LoVo (cell line): ENCODE results near the gene PTGS1.
A peak's percentile ranks its signal among the peaks of the same experiment; 100 is the strongest.
"Not testable (repeated sequence)": the region's sequence is repeated elsewhere in the genome, so short reads cannot be mapped to it uniquely, and the experiment has no call there.

Source experiments
- DNase-seq: peaks from one replicate; pipeline ENCODE4 v3.0.0-alpha.2; 2016; ENCODE audit warnings: low spot score

Gene PTGS1

DNA sequence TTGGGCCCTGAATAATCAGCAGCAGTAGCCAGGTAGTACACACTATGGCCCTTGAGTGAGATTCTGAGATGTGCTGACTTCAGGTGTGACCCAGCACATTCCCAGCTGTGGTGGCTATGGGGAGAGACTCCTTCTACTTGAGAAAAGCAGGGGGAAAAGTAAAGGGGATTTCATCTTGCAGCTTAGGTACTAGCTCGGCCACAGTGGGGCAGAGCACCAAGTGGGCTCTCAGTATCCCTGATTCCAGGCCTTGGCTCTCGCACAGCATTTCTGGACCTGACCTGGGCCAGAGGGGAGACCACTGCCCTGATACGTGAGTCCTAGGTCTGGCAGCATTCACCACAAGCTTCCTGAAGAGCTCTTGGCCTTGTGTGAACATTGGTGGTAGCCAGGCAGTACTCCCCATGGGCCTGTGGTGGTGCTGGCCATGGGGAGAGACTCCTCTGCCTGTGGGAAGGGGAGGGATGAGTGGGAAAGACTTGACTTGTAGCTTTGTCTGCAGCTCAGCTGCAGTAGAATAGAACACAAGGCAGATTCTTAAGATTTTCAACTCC lies 27.6 kb downstream of the PTGS1 start:
- no peak for DNase-seq

DNA sequence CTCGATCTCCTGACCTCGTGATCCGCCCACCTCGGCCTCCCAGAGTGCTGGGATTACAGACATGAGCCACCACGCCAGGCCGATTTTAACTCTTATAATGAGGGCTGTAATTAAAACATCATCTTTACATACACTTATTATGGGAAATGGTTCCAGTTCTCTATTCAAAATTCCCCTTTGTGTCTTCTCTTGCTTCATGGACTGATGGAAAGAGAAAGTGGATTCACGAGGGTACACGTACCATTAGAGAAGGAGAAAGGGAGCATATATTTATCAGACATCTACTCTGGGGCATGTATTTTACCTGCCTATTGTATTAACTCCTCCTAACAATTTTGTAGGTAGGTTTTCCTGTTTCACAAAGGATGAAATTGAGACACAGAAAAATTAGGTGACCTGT lies 31.1 kb downstream of the PTGS1 start:
- no peak for DNase-seq

DNA sequence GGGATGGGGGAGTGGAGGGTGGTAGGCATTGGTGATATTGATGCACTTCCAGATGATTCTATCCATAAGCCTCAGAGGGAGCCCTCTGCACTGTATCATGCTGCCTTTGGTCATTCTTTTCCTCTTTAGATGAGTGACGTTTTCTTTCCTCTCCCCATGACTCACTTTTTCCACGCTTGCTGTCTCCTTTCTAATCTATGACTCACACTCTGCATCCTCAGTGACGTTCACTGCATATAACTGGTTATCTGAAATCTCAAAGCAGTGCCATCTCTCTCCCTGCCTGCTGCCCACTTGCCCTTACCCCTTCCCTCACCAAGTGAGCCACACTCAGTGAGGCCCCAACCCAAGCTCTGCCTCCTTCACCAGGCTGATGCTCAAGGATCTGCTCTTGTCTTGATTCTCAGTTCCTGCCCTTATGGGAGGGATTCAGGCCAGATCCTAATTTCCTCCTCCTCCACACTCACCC lies 31.6 kb downstream of the PTGS1 start:
- DNase-seq, result peak; percentile 48

GRCh38 chr9:122402874-122403273 lies 32.0 kb downstream of the PTGS1 start:
- no peak for DNase-seq

GRCh38 chr9:122403381-122404000 lies 32.7 kb downstream of the PTGS1 start:
- no peak for DNase-seq

GRCh38 chr9:122405304-122406069 lies 34.7 kb downstream of the PTGS1 start:
- not testable (repeated sequence) for DNase-seq

DNA sequence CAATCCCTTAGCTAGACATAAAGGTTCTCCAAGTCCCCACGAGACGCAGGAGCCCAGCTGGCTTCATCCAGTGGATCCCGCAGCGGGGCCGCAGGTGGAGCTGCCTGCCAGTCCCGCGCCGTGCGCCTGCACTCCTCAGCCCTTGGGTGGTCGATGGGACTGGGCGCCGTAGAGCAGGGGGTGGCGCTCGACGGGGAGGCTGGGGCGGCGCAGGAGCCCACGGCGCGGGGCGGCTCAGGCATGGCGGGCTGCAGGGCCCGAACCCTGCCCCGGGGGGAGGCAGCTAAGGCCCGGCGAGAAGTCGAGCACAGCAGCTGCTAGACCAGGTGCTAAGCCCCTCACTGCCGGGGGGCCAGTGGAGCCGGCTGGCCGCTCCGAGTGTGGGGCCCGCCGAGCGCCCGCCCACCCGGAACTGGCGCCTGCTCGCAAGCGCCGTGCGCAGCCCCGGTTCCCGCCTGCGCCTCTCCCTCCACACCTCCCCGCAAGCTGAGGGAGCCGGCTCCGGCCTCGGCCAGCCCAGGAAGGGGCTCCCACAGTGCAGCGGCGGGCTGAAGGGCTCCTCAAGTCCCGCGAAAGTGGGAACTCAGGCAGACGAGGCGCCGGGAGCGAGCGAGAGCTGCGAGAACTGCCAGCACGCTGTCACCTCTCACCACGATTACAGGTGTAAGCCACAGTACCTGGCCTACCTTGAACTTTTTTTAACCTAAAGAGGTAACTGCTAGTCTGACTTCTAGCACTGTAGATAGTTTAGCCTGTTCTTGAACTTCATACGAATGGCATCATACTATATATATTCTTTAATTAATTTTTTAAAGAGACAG lies 35.5 kb downstream of the PTGS1 start:
- DNase-seq, result no peak

DNA sequence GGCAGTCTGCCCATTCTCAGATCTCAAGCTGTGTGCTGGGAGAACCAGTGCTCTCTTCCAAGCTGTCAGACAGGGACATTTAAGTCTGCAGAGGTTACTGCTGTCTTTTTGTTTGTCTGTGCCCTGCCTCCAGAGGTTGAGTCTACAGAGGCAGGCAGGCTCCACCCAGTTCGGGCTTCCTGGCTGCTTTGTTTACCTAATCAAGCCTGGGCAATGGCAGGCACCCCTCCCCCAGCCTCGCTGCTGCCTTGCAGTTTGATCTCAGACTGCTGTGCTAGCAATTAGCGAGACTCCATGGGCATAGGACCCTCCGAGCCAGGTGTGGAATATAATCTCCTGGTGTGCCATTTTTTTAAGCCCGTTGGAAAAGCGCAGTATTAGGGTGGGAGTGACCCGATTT lies 43.3 kb downstream of the PTGS1 start:
- DNase-seq, result not testable (repeated sequence)

DNA sequence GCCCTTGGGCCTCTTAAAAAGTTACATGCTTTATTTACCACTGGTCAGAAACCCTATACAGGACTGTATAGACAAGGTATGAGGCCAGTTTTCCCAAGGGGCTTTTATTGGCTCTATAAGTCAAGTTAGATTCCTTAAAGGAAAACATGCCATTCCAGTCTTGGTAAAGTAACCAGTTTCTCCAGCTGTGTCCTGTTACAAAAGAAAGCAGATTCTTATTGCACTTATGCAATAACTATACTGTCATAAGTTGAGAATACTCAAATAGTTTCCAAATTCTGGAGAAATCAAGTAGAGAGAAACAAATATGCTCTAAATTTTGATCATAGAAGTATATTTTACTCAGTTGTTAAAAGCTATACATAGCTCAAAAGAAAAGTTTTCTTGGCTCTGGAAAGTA lies 47.2 kb downstream of the PTGS1 start:
- DNase-seq, result no peak

DNA sequence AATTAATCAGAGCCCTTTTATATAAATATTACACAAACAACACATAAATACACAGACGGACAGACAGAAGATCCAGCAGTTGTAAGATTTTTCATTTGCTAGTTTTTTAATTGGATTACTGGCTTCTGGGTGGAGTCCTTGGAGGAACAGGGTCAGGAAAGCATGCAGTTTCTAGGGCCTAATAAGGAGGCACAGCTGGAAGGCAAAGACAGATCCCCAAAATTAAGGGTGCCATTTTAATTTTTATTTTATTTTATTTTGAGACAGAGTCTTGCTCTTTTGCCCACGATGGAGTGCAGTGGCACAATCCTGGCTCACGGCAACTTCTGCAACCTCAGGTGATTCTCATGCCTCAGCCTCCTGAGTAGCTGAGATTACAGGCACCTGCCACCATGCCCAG lies 49.5 kb downstream of the PTGS1 start:
- no peak for DNase-seq

DNA sequence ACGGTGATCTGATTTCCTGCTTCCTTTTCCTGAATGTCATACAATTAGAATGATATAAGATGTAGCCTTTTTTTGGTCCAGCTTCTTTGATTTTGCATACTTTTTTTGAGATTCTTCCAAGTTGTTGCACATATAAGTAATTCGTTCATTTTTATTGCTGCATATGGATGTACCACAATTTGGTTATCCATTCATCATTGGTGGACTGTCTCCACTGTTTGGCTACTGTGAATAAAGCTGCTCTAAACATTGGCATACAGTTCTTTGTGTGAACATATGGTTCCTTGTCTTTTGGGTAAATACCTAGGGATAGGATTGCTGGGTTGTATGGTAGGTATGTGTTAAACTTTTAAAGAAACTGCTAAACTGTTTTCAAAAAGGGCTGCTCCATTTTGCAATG lies 54.3 kb downstream of the PTGS1 start:
- no peak for DNase-seq

DNA sequence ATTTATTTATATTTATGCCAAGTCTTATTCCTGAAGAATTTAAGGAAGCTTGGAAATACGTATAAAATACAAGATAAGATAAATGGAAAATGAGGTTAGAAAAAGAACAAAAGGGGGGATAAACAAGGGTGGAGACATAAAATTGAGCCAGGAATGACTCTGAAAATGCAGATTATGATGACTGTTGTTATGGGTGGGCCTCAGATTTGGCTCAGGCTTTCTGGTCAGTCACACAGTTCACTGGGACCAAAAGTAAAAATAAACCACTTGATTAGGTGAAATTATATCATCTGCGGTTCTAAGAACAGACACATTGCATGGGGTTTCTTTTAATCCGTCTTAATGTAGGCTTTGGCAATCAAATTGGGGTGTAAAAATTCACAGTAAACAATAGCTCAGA lies 55.9 kb downstream of the PTGS1 start:
- DNase-seq, result no peak

GRCh38 chr9:122442568-122442967 lies 71.7 kb downstream of the PTGS1 start:
- DNase-seq, result no peak

GRCh38 chr9:122444041-122444733 lies 73.4 kb downstream of the PTGS1 start:
- DNase-seq, result no peak
